H9 (cell line): Measurements from ENCODE around the gene COL8A1. TPM values are rescaled to one million over a fixed set of nuclear protein-coding genes. Genes with fewer than 3 reads are reported as not detected.
A peak's percentile ranks its signal among the peaks of the same experiment; 100 is the strongest.

Experiments
- DNase-seq: peaks from one replicate; pipeline ENCODE4 v3.0.0-alpha.2; 2017
- H2AFZ ChIP-seq: one replicate; pipeline ENCODE4 v1.6.1; 2013; ENCODE audit warnings: mild to moderate bottlenecking, low read length, control low read depth, moderate library complexity
- H2AK5ac ChIP-seq: 2 replicates; pipeline ENCODE4 v1.6.1; 2013; ENCODE audit warnings: low read length, control low read depth, mixed read lengths; ENCODE audit not compliant: insufficient read length
- H2BK120ac ChIP-seq: one replicate; pipeline ENCODE4 v1.6.1; 2013; ENCODE audit warnings: low read depth, mild to moderate bottlenecking, low read length, control low read depth, inconsistent platforms; ENCODE audit not compliant: poor library complexity, severe bottlenecking
- H2BK12ac ChIP-seq: 2 replicates; pipeline ENCODE4 v1.6.1; 2013; ENCODE audit warnings: low read length, control low read depth, mixed read lengths, low read depth; ENCODE audit not compliant: insufficient read length
- H2BK15ac ChIP-seq: 2 replicates; pipeline ENCODE4 v1.6.1; 2013; ENCODE audit warnings: low read depth, low read length, control low read depth
- H2BK20ac ChIP-seq: one replicate; pipeline ENCODE4 v1.6.1; 2013; ENCODE audit warnings: low read depth, mild to moderate bottlenecking, low read length, control low read depth, inconsistent platforms; ENCODE audit not compliant: poor library complexity, severe bottlenecking
- H2BK5ac ChIP-seq: 2 replicates; pipeline ENCODE4 v1.6.1; 2013; ENCODE audit warnings: low read length, control low read depth, mixed read lengths; ENCODE audit not compliant: insufficient read length
- H3K14ac ChIP-seq: 2 replicates; pipeline ENCODE4 v1.6.1; 2013; ENCODE audit warnings: low read length, control low read depth; ENCODE audit not compliant: insufficient read depth
- H3K18ac ChIP-seq: 2 replicates; pipeline ENCODE4 v1.6.1; 2013; ENCODE audit warnings: low read depth, mild to moderate bottlenecking, mixed read lengths, low read length, control low read depth; ENCODE audit not compliant: insufficient read length
- H3K23ac ChIP-seq: 2 replicates; pipeline ENCODE4 v1.6.1; 2013; ENCODE audit warnings: low read length, control low read depth, mixed read lengths, low read depth; ENCODE audit not compliant: insufficient read length
- H3K23me2 ChIP-seq: 2 replicates; pipeline ENCODE4 v1.6.1; 2013; ENCODE audit warnings: low read depth, mild to moderate bottlenecking, mixed read lengths, low read length, control low read depth; ENCODE audit not compliant: insufficient read length, poor library complexity, severe bottlenecking
- H3K27ac ChIP-seq: 2 replicates; pipeline ENCODE4 v1.5.1; 2013; ENCODE audit warnings: low read length, control low read depth, mixed read lengths, low read depth; ENCODE audit not compliant: insufficient read length
- H3K27me3 ChIP-seq: 2 replicates; pipeline ENCODE4 v1.6.1; 2013; ENCODE audit warnings: low read length, control low read depth, inconsistent platforms; ENCODE audit not compliant: insufficient read depth
- H3K4ac ChIP-seq: 2 replicates; pipeline ENCODE4 v1.6.1; 2013; ENCODE audit warnings: low read depth, mild to moderate bottlenecking, control low read depth, inconsistent platforms, low read length, moderate library complexity
- H3K4me1 ChIP-seq: 2 replicates; pipeline ENCODE4 v1.6.1; 2013; ENCODE audit warnings: low read length, control low read depth, inconsistent platforms; ENCODE audit not compliant: insufficient read depth
- H3K4me2 ChIP-seq: 2 replicates; pipeline ENCODE4 v1.6.1; 2013; ENCODE audit warnings: low read length, control low read depth, mixed read lengths; ENCODE audit not compliant: insufficient read length, insufficient read depth
- H3K56ac ChIP-seq: 2 replicates; pipeline ENCODE4 v1.6.1; 2013; ENCODE audit warnings: low read depth, mild to moderate bottlenecking, mixed read lengths, low read length, control low read depth; ENCODE audit not compliant: insufficient read length
- H3K79me1 ChIP-seq: 2 replicates; pipeline ENCODE4 v1.6.1; 2013; ENCODE audit warnings: low read depth, mild to moderate bottlenecking, moderate library complexity, low read length, control low read depth, inconsistent platforms; ENCODE audit not compliant: insufficient read depth, poor library complexity, severe bottlenecking
- H3K79me2 ChIP-seq: 2 replicates; pipeline ENCODE4 v1.6.1; 2013; ENCODE audit warnings: low read length, control low read depth, inconsistent platforms; ENCODE audit not compliant: insufficient read depth
- H3K9ac ChIP-seq: 2 replicates; pipeline ENCODE4 v1.6.1; 2013; ENCODE audit warnings: low read length, control low read depth, mixed read lengths; ENCODE audit not compliant: insufficient read length; ENCODE audit errors: extremely low read depth
- H3K9me3 ChIP-seq: one replicate; pipeline ENCODE4 v1.6.1; 2013; ENCODE audit warnings: low read depth, low read length, inconsistent platforms; ENCODE audit not compliant: control insufficient read depth
- H3T11ph ChIP-seq: one replicate; pipeline ENCODE4 v1.6.1; 2013; ENCODE audit warnings: mild to moderate bottlenecking, low read length, control low read depth, inconsistent platforms
- H4K20me1 ChIP-seq: one replicate; pipeline ENCODE4 v1.6.1; 2013; ENCODE audit not compliant: control insufficient read depth, insufficient read length, insufficient read depth
- H4K5ac ChIP-seq: 2 replicates; pipeline ENCODE4 v1.6.1; 2013; ENCODE audit warnings: low read depth, mild to moderate bottlenecking, mixed read lengths, low read length, control low read depth; ENCODE audit not compliant: insufficient read length
- H4K8ac ChIP-seq: replicated peaks from 2 replicates; pipeline ENCODE4 v1.6.1; 2013; ENCODE audit warnings: low read length, control low read depth, mixed read lengths, low read depth; ENCODE audit not compliant: insufficient read length
- H4K91ac ChIP-seq: 2 replicates; pipeline ENCODE4 v1.6.1; 2013; ENCODE audit warnings: low read depth, mild to moderate bottlenecking, moderate library complexity, mixed read lengths, low read length, control low read depth; ENCODE audit not compliant: insufficient read length
- H3K27ac Mint-ChIP-seq, 3 experiments: 2 replicates in 2 of 3; 3 replicates in 1 of 3; pipeline ENCODE4 v1.8.0; 2020 to 2021; ENCODE audit warnings: mixed read lengths in 3 of 3, mild to moderate bottlenecking in 1 of 3, moderate library complexity in 1 of 3
- H3K27me3 Mint-ChIP-seq: 2 replicates; pipeline ENCODE4 v1.8.0; 2021; ENCODE audit warnings: low read depth, mild to moderate bottlenecking, moderate library complexity, mixed read lengths
- H3K36me3 Mint-ChIP-seq, 3 experiments: 2 replicates in 2 of 3; 3 replicates in 1 of 3; pipeline ENCODE4 v1.8.0; 2020 to 2021; ENCODE audit warnings: low read depth in 3 of 3, mixed read lengths in 3 of 3; ENCODE audit not compliant: insufficient read depth in 1 of 3
- H3K4me1 Mint-ChIP-seq, 2 experiments: 2 replicates each; pipeline ENCODE4 v1.8.0; 2020; ENCODE audit warnings: mixed read lengths in 2 of 2
- H3K4me3 Mint-ChIP-seq, 2 experiments: 2 replicates in 1 of 2; 3 replicates in 1 of 2; pipeline ENCODE4 v1.8.0; 2020 to 2021; ENCODE audit warnings: mild to moderate bottlenecking in 2 of 2, mixed read lengths in 2 of 2, moderate library complexity in 1 of 2
- H3K9me3 Mint-ChIP-seq, 2 experiments: 2 replicates in 1 of 2; 3 replicates in 1 of 2; pipeline ENCODE4 v1.8.0; 2020; ENCODE audit warnings: mild to moderate bottlenecking in 2 of 2, mixed read lengths in 2 of 2, moderate library complexity in 1 of 2
- WGBS: extraction: QIAGEN DNeasy Blood & Tissue Kit; methylation state at CpG from one replicate; pipeline ENCODE4 v1.1.7; 2013; ENCODE audit warnings: missing lambda C conversion rate, low lambda C conversion rate, mixed read lengths; ENCODE audit not compliant: insufficient read length; ENCODE audit errors: extremely low coverage; 5-methylcytosine and 5-hydroxymethylcytosine counted together
- total RNA-seq: library from RNA; stranded (reverse); gene quantifications from 2 replicates; pipeline ENCODE4 v1.2.1, GENCODE V29; 2021
- TF ChIP-seq, protein P1 (sequence below): fragments of 200-600 bp; sonication (generic); conservative IDR thresholded peaks from 3 replicates; pipeline ENCODE4 v1.8.0; 2021; ENCODE audit warnings: antibody characterized with exemption, mild to moderate bottlenecking

COL8A1 gene
- total RNA-seq, 1 experiment from 2014 or later: 0.17 TPM

DNA sequence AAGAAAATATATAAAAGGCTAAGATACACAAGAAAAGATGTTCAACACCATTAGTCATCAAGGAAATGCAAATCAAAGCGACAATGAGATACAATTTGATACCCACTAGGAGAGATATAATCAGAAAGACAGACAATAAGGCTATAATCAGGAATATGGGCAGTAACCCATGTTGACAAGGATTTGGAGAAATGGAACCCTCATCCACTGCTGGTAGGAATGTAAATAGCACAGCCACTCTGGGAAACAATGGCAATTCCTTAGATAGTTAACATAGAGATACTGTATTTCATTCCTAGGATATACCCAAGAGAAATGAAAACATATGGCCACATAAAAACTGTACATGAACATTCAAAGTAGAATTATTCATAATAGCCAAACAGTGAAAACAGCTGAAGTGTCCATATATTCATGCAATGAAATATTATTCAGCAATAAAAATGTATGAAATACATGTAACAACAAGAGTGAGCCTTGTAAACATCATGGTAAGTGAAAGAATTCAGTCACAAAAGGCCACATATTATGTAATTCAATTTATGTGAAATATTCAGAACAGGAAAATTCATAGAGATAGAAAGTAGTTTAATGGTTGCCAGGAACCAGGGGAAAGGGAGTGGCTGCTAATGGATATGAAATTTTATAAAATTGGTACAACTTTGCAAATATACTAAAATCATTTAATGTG, 18.2 kb upstream of the COL8A1 start:
- Histone ChIP-seq H4K91ac (no peak overlapping the region), H2BK5ac (no peak overlapping the region), H4K5ac (no peak overlapping the region), H3K23me2 (no peaks in the 10 kb centered on the region), H2AK5ac (no peak overlapping the region), H3T11ph (no peak overlapping the region), H3K4me1 (no peaks in the 10 kb centered on the region), H2AFZ (no peak overlapping the region), H2BK15ac (no peak overlapping the region), H4K20me1 (no peaks in the 10 kb centered on the region), H2BK120ac (no peak overlapping the region), H3K9me3 (no peaks in the 10 kb centered on the region), H3K27ac (no peak overlapping the region), H3K79me2 (no peaks in the 10 kb centered on the region), H3K23ac (no peak overlapping the region), H3K27me3 (no peaks in the 10 kb centered on the region), H3K56ac (no peak overlapping the region), H3K14ac (no peak overlapping the region), H3K79me1 (no peaks in the 10 kb centered on the region), H4K8ac (no peak overlapping the region), H3K9ac (no peak overlapping the region), H3K4ac (no peak overlapping the region), H2BK20ac (no peak overlapping the region), H3K18ac (no peak overlapping the region), H2BK12ac (no peak overlapping the region), H3K4me2 (no peak overlapping the region)
- no peaks in the 10 kb centered on the region for H3K4me1 Mint-ChIP-seq
- H3K27me3 Mint-ChIP-seq: peaks cover 2% of the 10 kb centered on the region
- no peak overlapping the region for H3K27ac Mint-ChIP-seq
- H3K36me3 Mint-ChIP-seq: no peaks in the 10 kb centered on the region
- TF ChIP-seq, protein P1, sequence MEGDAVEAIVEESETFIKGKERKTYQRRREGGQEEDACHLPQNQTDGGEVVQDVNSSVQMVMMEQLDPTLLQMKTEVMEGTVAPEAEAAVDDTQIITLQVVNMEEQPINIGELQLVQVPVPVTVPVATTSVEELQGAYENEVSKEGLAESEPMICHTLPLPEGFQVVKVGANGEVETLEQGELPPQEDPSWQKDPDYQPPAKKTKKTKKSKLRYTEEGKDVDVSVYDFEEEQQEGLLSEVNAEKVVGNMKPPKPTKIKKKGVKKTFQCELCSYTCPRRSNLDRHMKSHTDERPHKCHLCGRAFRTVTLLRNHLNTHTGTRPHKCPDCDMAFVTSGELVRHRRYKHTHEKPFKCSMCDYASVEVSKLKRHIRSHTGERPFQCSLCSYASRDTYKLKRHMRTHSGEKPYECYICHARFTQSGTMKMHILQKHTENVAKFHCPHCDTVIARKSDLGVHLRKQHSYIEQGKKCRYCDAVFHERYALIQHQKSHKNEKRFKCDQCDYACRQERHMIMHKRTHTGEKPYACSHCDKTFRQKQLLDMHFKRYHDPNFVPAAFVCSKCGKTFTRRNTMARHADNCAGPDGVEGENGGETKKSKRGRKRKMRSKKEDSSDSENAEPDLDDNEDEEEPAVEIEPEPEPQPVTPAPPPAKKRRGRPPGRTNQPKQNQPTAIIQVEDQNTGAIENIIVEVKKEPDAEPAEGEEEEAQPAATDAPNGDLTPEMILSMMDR: peak; percentile 56
- WGBS: no CpG with 5 or more reads among the region's 1 CpG
- no peak overlapping the region for H3K4me3 Mint-ChIP-seq
- no peaks in the 10 kb centered on the region; a peak in 1 of 5 replicates for H3K9me3 Mint-ChIP-seq
- no peak for DNase-seq
